GM12878 (cell line): Measurements from ENCODE around the gene MYH7. TPM values are rescaled to one million over a fixed set of nuclear protein-coding genes. Genes with fewer than 3 reads are reported as not detected.

Source experiments
- ATAC-seq: fragments of 200-7000 bp; cut with Tn5 transposase; 3 replicates; pipeline ENCODE4 v1.9.1; 2020; ENCODE audit warnings: mild to moderate bottlenecking, moderate library complexity
- BruUV-seq: library from RNA; stranded (reverse); fragments of 400-500 nt; replicated peaks from 2 replicates; lab custom pipeline; 2021; lab: Mats Ljungman, UMichigan
- CTCF ChIA-PET: fragments of 300-600 bp; sonication (Branson Sonifier 250); formaldehyde crosslinking; extraction: SDS; loops from one replicate; lab custom pipeline; 2021; ENCODE audit warnings: inconsistent platforms; lab: Yijun Ruan, JAX
- POLR2A ChIA-PET: fragments of 350-600 bp; formaldehyde crosslinking; extraction: SDS; loops from one replicate; lab custom pipeline; 2021; ENCODE audit warnings: inconsistent platforms; lab: Charles Lee
- RAD21 ChIA-PET: fragments of 300-600 bp; sonication (Branson Sonifier 250); formaldehyde crosslinking; loops from one replicate; lab custom pipeline; 2023; ENCODE audit warnings: antibody characterized with exemption; ENCODE audit not compliant: unreplicated experiment; lab: Charles Lee
- SMC1A ChIA-PET: fragments of 300-600 bp; sonication (Branson Sonifier 250); formaldehyde crosslinking; loops from one replicate; lab custom pipeline; 2023; ENCODE audit not compliant: unreplicated experiment, uncharacterized antibody; lab: Charles Lee
- DNase-seq: peaks from one replicate; pipeline ENCODE4 v3.0.0-alpha.2; 2011; ENCODE audit warnings: low read depth, low spot score
- FAIRE-seq: peaks from 3 replicates; lab custom pipeline; 2011; peaks lifted over from hg19 to GRCh38; lab: Jason Lieb, UNC
- H2AFZ ChIP-seq: 2 replicates; pipeline ENCODE4 v1.6.0; 2011; ENCODE audit warnings: low read depth, low read length, control low read depth; ENCODE audit not compliant: control insufficient read depth
- H3K27ac ChIP-seq: 2 replicates; pipeline ENCODE4 v1.5.1; 2011; ENCODE audit warnings: control low read depth; ENCODE audit not compliant: control insufficient read depth, insufficient read depth
- H3K27me3 ChIP-seq, 2 experiments: replicated peaks in 1 of 2; 2 replicates each; pipeline versions ENCODE4 v1.6.0 to v1.6.1; 2011; ENCODE audit warnings: low read length in 1 of 2; ENCODE audit not compliant: control insufficient read depth in 2 of 2, insufficient read depth in 2 of 2
- H3K36me3 ChIP-seq, 2 experiments: 2 replicates each; pipeline ENCODE4 v1.5.1; 2011; ENCODE audit warnings: low read length in 1 of 2; ENCODE audit not compliant: control insufficient read depth in 2 of 2, insufficient read depth in 2 of 2
- H3K4me1 ChIP-seq: 2 replicates; pipeline ENCODE4 v1.6.1; 2011; ENCODE audit warnings: mild to moderate bottlenecking, low read length, moderate library complexity, mixed read lengths; ENCODE audit not compliant: control insufficient read depth, insufficient read depth
- H3K4me2 ChIP-seq: 2 replicates; pipeline ENCODE4 v1.6.0; 2011; ENCODE audit warnings: control low read depth; ENCODE audit not compliant: control insufficient read depth, insufficient read depth
- H3K4me3 ChIP-seq: fragments of 200-600 bp; sonication (generic); 2 replicates; pipeline ENCODE4 v1.5.1; 2016
- H3K79me2 ChIP-seq: 2 replicates; pipeline ENCODE4 v1.6.0; 2011; ENCODE audit warnings: low read length; ENCODE audit not compliant: control insufficient read depth, insufficient read depth
- H3K9ac ChIP-seq: 2 replicates; pipeline ENCODE4 v1.8.0; 2011; ENCODE audit warnings: low read length, control low read depth, mixed read lengths; ENCODE audit not compliant: control insufficient read depth, insufficient read depth
- H3K9me3 ChIP-seq: replicated peaks from 3 replicates; pipeline ENCODE4 v1.5.1; 2011; ENCODE audit warnings: mild to moderate bottlenecking, low read length; ENCODE audit not compliant: control insufficient read depth, insufficient read depth
- H4K20me1 ChIP-seq: 2 replicates; pipeline ENCODE4 v1.6.0; 2011; ENCODE audit not compliant: control insufficient read depth, insufficient read depth
- BRCA1 ChIP-seq: IDR thresholded peaks from 2 replicates; pipeline ENCODE4 v1.6.1; 2011; ENCODE audit warnings: low read depth, low read length, improper control_type of control experiment
- CREB1 ChIP-seq: IDR thresholded peaks from 2 replicates; pipeline ENCODE4 v1.6.1; 2012; ENCODE audit warnings: low read depth, mild to moderate bottlenecking, inconsistent platforms
- DPF2 ChIP-seq: fragments of 450-650 bp; IDR thresholded peaks from 2 replicates; pipeline ENCODE4 v1.6.1; 2017; ENCODE audit warnings: mild to moderate bottlenecking
- E2F4 ChIP-seq: IDR thresholded peaks from 2 replicates; pipeline ENCODE4 v1.6.1; 2012; ENCODE audit warnings: low read depth, low read length, improper control_type of control experiment
- EZH2 ChIP-seq: IDR thresholded peaks from 2 replicates; pipeline ENCODE4 v1.6.1; 2012; ENCODE audit warnings: low read depth, mild to moderate bottlenecking, control low read depth, inconsistent platforms, low read length, borderline replicate concordance; ENCODE audit not compliant: control insufficient read depth
- HCFC1 ChIP-seq: fragments of 150-350 bp; IDR thresholded peaks from 2 replicates; pipeline ENCODE4 v1.6.1; 2014; ENCODE audit warnings: low read length
- KDM1A ChIP-seq: fragments of 200-600 bp; sonication (generic); IDR thresholded peaks from 2 replicates; pipeline ENCODE4 v1.6.1; 2016; ENCODE audit warnings: borderline replicate concordance
- KLF5 ChIP-seq: fragments of 450-650 bp; IDR thresholded peaks from 2 replicates; pipeline ENCODE4 v1.6.1; 2014; ENCODE audit warnings: mild to moderate bottlenecking; ENCODE audit not compliant: partially characterized antibody
- MAX ChIP-seq: IDR thresholded peaks from 2 replicates; pipeline ENCODE4 v1.6.1; 2012; ENCODE audit warnings: low read depth, low read length, improper control_type of control experiment
- NR2C2 ChIP-seq: IDR thresholded peaks from 2 replicates; pipeline ENCODE4 v1.6.1; 2011; ENCODE audit warnings: borderline replicate concordance, low read depth; ENCODE audit not compliant: control insufficient read depth, insufficient read length
- PAX5 ChIP-seq: IDR thresholded peaks from 2 replicates; pipeline ENCODE4 v1.6.1; 2011; ENCODE audit warnings: low read depth, low read length, borderline replicate concordance
- PBX3 ChIP-seq: IDR thresholded peaks from 2 replicates; pipeline ENCODE4 v1.6.1; 2011; ENCODE audit warnings: mild to moderate bottlenecking, low read depth, low read length, moderate library complexity; ENCODE audit not compliant: insufficient replicate concordance
- REST ChIP-seq: IDR thresholded peaks from 2 replicates; pipeline ENCODE4 v1.6.1; 2012; ENCODE audit warnings: mild to moderate bottlenecking, low read depth, low read length
- SMAD5 ChIP-seq: IDR thresholded peaks from 2 replicates; pipeline ENCODE4 v1.6.1; 2016; ENCODE audit warnings: antibody characterized with exemption, low read depth
- SREBF1 ChIP-seq: IDR thresholded peaks from 2 replicates; pipeline ENCODE4 v1.6.1; 2012; ENCODE audit warnings: mild to moderate bottlenecking, low read length
- STAT1 ChIP-seq: fragments of 450-650 bp; conservative IDR thresholded peaks from 2 replicates; pipeline ENCODE4 v1.6.1; 2014; ENCODE audit warnings: antibody characterized with exemption, mild to moderate bottlenecking
- ZBTB11 ChIP-seq: fragments of 450-650 bp; formaldehyde crosslinking; IDR thresholded peaks from 2 replicates; pipeline ENCODE4 v1.5.0; 2022; ENCODE audit warnings: mild to moderate bottlenecking, missing genetic modification characterization
- WGBS: methylation state at CpG from one replicate; pipeline ENCODE4 v1.1.6; 2016; ENCODE audit warnings: low lambda C conversion rate; ENCODE audit not compliant: insufficient replicate concordance, insufficient coverage; ENCODE audit errors: missing lambda C conversion rate; 5-methylcytosine and 5-hydroxymethylcytosine counted together
- in situ Hi-C: fragments of 300-500 bp; cut with MboI; formaldehyde crosslinking; loops from 9 replicates; pipeline ENCODE4 v1.14.3; 2018; ENCODE audit warnings: mixed read lengths
- intact Hi-C: fragments of 100-400 bp; cut with micrococcal nuclease; formaldehyde crosslinking; loops from one replicate; pipeline ENCODE4 v1.14.2; 2022; ENCODE audit not compliant: unreplicated experiment
- polyA plus RNA-seq, 11 experiments: library from polyadenylated mRNA; depleted of rRNA in 4 of 11; unstranded in 6 of 11; stranded (reverse) in 5 of 11; fragments of >200 nt; fragmentation: Nextera tagmentation in 4 of 11; fragmentation: Illumina TruSeq in 1 of 11; extraction: Ambion mirVana in 4 of 11; extraction: Trizol in 1 of 11; gene quantifications; 1 replicate in 1 of 11; 2 replicates in 10 of 11; pipeline versions ENCODE4 v1.2.1 to v1.2.3, GENCODE V29; 2011 to 2016; ENCODE audit warnings: inconsistent platforms in 2 of 11, missing spikeins in 2 of 11, low read depth in 1 of 11
- total RNA-seq, 4 experiments: library from RNA; depleted of rRNA in 3 of 4; stranded (reverse); fragments of >200 nt in 3 of 4; fragmentation: Illumina TruSeq in 1 of 4; extraction: Trizol in 1 of 4; gene quantifications; 2 replicates each; pipeline versions ENCODE4 v1.2.1 to v1.2.3, GENCODE V29; 2013 to 2021

Gene MYH7
- total and polyA plus RNA-seq, 10 of the 15 experiments (the other 5 are each of a cell fraction or from before 2014, with no cell fraction given), result 0.04 to 0.10 (median 0.05) TPM; not detected in 4

GRCh38 chr14:23444314-23444713 is 8.9 kb upstream of the MYH7 start:
- FAIRE-seq, result no peak
- BruUV-seq, result no TSS peak
- no peaks in the 10 kb centered on the region; a peak in 1 of 4 replicates for H3K27me3 ChIP-seq
- RAD21 ChIA-PET, result no interaction called here
- TF ChIP-seq DPF2 (no peak), HCFC1 (no peak), PAX5 (no peak), SMAD5 (no peak), KDM1A (no peak), BRCA1 (no peak), PBX3 (no peak), NR2C2 (no peak), CREB1 (no peak), MAX (no peak), STAT1 (no peak), KLF5 (no peak), E2F4 (no peak), SREBF1 (no peak), ZBTB11 (CRISPR knock-in tag) (no peak), REST (no peak), EZH2 (no peak)
- H3K79me2 ChIP-seq, result no peaks in the 10 kb centered on the region
- no peaks in the 10 kb centered on the region for H4K20me1 ChIP-seq
- H3K36me3 ChIP-seq, result no peaks in the 10 kb centered on the region
- POLR2A ChIA-PET, result no interaction called here
- SMC1A ChIA-PET, result no interaction called here
- no peak overlapping the region for H3K4me3 ChIP-seq
- H3K27ac ChIP-seq, result no peak overlapping the region
- 0% methylated on average over 1 of the region's 1 CpG for WGBS
- DNase-seq, result no peak
- peaks cover 24% of the 10 kb centered on the region for H3K4me1 ChIP-seq
- no peak overlapping the region for H3K4me2 ChIP-seq
- H3K9ac ChIP-seq, result no peak overlapping the region
- intact Hi-C loops (no loop called here), in situ Hi-C loops (no loop called here)
- H3K9me3 ChIP-seq, result no peaks in the 10 kb centered on the region; the same call in 2 of the 3 replicates
- no peak overlapping the region for H2AFZ ChIP-seq
- CTCF ChIA-PET, result no interaction called here
- no peak for ATAC-seq
